ENCODE results near the gene ATP6V1A. TPM values are rescaled to one million over a fixed set of nuclear protein-coding genes. Genes with fewer than 3 reads are reported as not detected.

Gene ATP6V1A
- 15.6 to 19.9 TPM (median 18.8 TPM) in 5 replicates for total RNA-seq (2022; extraction: Qiagen RNA extraction; ENCODE audit: low read depth)

DNA sequence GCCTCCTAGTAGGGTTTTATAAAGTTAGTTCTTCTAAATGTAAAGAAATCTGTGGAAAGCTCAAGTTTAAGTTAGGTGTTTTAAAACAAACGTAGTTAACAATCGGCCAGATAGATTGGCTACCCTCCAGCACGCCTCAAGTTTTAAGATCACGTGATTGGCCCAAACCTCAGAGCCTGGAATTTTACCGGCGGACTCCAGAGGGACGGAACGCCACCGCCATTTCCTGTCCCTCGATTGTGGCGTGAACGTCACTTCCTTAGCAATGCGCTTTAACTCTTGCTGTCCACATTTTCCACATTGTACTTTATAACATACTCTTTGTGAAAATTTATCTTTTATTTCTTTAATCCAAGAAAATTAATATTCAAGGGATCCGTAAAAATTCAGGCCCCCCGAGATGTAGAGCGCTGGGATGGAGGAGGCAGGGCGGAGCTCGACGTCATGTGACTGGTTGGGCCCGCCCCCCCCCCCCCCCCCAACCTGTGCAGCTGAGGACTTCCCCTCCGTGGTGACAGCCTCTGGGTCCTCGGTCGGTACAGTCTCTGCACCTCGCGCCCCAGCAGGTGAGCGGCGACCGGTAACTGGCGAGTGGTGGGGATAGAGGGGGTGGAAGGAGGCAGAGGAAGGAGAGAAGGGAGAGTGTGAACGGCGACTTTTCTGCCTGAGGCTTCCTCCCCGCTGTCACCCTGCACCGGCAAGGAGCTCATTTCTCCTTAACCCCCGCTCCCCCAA is at the start of gene ATP6V1A:
TSS of gene ATP6V1A (plus strand) at position 488 of the 735 bp plus-strand sequence. CDS start 31,719 bp downstream, outside the sequence.

DNA sequence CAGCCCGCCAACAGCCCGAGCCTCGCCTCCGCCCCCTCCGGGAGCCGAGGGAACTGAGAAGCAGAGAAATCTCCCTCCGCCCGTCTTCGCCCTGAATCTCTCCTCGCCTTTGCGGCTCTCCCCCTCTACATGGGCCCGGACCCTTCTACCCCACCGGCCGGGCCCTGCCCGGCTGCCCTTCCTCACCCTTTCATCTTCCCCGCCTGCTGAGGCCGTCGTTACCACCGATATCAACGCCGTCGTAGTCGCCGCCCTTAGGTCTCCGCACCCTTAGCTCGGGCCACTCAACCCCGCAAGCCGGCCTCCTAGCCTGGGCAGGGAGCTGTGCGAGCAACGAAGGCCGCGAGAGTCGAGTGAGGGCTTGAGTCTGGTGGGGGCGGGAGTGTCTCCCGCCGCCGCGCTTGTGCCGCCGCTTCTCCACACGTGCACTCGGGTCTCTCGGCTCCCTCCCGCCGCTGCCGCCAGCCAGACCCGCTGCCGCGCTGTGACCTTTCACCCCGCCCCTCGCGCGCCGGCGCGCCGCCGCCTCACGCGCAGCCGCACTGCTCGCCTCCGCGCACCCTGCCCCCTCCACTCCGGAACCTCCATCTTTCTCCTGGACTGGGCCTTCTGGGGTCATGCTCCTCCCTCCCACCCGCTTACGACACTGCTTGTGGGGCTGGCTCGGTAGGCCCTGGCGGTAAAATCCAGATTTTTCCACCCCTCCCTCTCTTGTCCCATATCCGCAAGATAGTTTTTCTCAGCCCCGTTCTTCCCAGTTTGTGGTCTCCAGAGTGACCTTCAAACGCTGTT is 883 bp upstream of the ATP6V1A start, which contains the start of gene NAA50:
TSS of gene NAA50 (minus strand) at position 494 of the 792 bp plus-strand sequence. CDS start at position 194, 300 bp downstream.

DNA sequence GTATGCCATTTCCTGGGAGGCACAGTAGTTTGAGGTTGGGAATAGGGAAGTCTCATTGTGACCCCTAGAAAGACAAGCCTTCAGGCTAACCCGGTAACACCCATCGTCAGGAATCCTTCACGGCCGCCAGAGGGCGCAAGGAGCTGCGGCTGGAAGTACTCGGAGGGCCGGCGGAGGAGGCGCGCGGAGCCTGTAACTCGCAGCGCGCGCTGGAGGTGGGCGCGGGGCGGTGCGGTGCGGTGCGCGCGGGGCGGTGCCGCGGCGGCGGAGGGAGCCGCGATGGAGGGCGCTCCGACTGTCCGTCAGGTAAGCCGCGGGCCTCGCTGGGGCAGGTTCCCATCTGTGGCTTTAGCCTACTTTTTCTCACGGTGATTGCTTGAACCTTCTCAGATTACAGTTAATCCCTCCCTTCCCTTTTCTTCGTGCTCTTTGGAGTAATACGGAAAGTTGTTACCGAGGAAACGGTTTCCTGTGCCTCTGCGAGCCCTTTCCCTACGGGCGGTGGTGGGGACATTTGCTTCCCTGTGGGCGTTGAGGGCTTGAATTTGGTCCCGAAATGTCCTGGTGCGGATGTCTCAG is 91.9 kb downstream of the ATP6V1A start, which contains the start of gene GRAMD1C:
TSS of gene GRAMD1C (plus strand) at position 158 of the 579 bp plus-strand sequence. CDS start at position 280, 122 bp downstream.

Other genes starting within 250 kb of the ATP6V1A start
- gene SPICE1, start 231.9 kb upstream of the ATP6V1A start, total RNA-seq (2022; extraction: Qiagen RNA extraction; ENCODE audit: low read depth) = 4.1 to 10.2 TPM (median 9.0 TPM) in 5 replicates
- gene SIDT1, start 214.5 kb upstream of the ATP6V1A start, total RNA-seq (2022; extraction: Qiagen RNA extraction; ENCODE audit: low read depth) = 0.43 to 1.1 TPM (median 0.80 TPM) in 5 replicates
- 2.2 to 2.8 TPM (median 2.5 TPM) in 5 replicates for gene USF3, start 50.4 kb upstream of the ATP6V1A start, total RNA-seq (2022; extraction: Qiagen RNA extraction; ENCODE audit: low read depth)
- 141 to 174 TPM (median 156 TPM) in 5 replicates for gene NAA50, start 786 bp upstream of the ATP6V1A start, total RNA-seq (2022; extraction: Qiagen RNA extraction; ENCODE audit: low read depth)
- 0.47 to 1.2 TPM (median 0.96 TPM) in 5 replicates for gene GRAMD1C, start 91.8 kb downstream of the ATP6V1A start, total RNA-seq (2022; extraction: Qiagen RNA extraction; ENCODE audit: low read depth)
- gene ZDHHC23, start 201.0 kb downstream of the ATP6V1A start, total RNA-seq (2022; extraction: Qiagen RNA extraction; ENCODE audit: low read depth) = 3.2 to 3.5 TPM (median 3.5 TPM) in 5 replicates